Measurements from ENCODE around the gene MDC1.

The MDC1 gene

GRCh38 chr6:30741063-30741779, 24.1 kb upstream of the MDC1 start:
- peak overlapping the region; percentile 86 for H3K27ac ChIP-seq
- 0 out of 2 replicates have a peak, but pooled peaks have one; percentile 2 for TF ChIP-seq CTCF (IDR thresholded peaks at IDR 0.05; ENCODE audit: low read depth, low read length)
- H3K4me3 ChIP-seq (ENCODE audit: low read depth, low read length): peak overlapping the region; percentile 76
- no peak for DNase-seq
- H3K9me3 ChIP-seq (ENCODE audit: severe bottlenecking): peaks cover 11% of the 10 kb centered on the region
- H3K27me3 ChIP-seq (ENCODE audit: insufficient read depth, low read depth, severe bottlenecking): no peaks in the 10 kb centered on the region
- H3K36me3 ChIP-seq: peaks cover 53% of the 10 kb centered on the region

GRCh38 chr6:30740540-30740870, 23.4 kb upstream of the MDC1 start:
- no peak for TF ChIP-seq CTCF (IDR thresholded peaks at IDR 0.05; ENCODE audit: low read depth, low read length)
- Histone ChIP-seq H3K9me3 (ENCODE audit: severe bottlenecking) (peaks cover 11% of the 10 kb centered on the region), H3K27ac (no peak overlapping the region; the same call in 1 of the 2 replicates), H3K36me3 (peaks cover 60% of the 10 kb centered on the region), H3K27me3 (ENCODE audit: insufficient read depth, low read depth, severe bottlenecking) (no peaks in the 10 kb centered on the region), H3K4me3 (ENCODE audit: low read depth, low read length) (no peak overlapping the region)
- DNase-seq: no peak

- Histone ChIP-seq H3K9me3 (ENCODE audit: severe bottlenecking) (peaks cover 4% of the 10 kb centered on the region), H3K36me3 (peaks cover 78% of the 10 kb centered on the region), H3K27me3 (ENCODE audit: insufficient read depth, low read depth, severe bottlenecking) (no peaks in the 10 kb centered on the region), H3K4me3 (ENCODE audit: low read depth, low read length) (no peak overlapping the region), H3K27ac (peak overlapping the region; percentile 26)
- no peak for DNase-seq
- no peak for TF ChIP-seq CTCF (IDR thresholded peaks at IDR 0.05; ENCODE audit: low read depth, low read length)
Observed at GRCh38 chr6:30738532-30738931, 21.5 kb upstream of the MDC1 start.

DNA sequence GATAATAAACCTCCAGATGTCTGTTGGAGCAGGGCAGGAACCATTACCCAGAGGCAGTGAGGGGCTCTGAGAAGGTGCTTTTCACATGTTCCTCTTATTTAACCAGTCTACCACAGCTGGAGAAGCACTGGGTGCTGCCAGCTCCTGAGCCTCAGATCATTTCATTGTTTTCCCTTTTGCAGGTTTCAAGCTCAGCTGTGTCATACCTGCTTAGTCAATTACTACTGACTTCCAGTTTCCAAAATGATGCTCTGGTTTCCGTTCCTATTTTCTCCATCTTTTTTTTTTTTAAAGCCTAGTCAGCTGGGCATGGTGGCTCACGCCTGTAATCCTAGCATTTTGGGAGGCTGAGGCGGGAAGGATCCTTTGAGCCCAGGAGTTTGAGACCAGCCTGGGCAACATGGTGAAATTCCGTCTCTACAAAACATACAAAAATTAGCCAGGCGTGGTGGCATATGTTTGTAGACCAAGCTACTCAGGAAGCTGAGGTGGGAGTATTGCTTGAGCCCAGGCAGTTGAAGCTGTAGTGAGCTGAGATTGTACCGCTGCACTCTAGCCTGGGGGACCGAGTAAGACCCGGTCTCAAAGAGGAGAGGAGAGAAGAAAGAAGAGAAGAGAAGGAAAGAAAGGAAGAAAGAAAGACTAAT, 18.7 kb upstream of the MDC1 start:
- no peak for TF ChIP-seq CTCF (IDR thresholded peaks at IDR 0.05; ENCODE audit: low read depth, low read length)
- H3K27ac ChIP-seq: no peak overlapping the region
- no peak for DNase-seq
- no peak overlapping the region for H3K4me3 ChIP-seq (ENCODE audit: low read depth, low read length)
- peaks cover 93% of the 10 kb centered on the region for H3K36me3 ChIP-seq
- H3K27me3 ChIP-seq (ENCODE audit: insufficient read depth, low read depth, severe bottlenecking): no peaks in the 10 kb centered on the region
- no peaks in the 10 kb centered on the region for H3K9me3 ChIP-seq (ENCODE audit: severe bottlenecking)

GRCh38 chr6:30732237-30732943, 15.3 kb upstream of the MDC1 start:
- H3K4me3 ChIP-seq (ENCODE audit: low read depth, low read length): no peak overlapping the region
- no peaks in the 10 kb centered on the region for H3K27me3 ChIP-seq (ENCODE audit: insufficient read depth, low read depth, severe bottlenecking)
- H3K9me3 ChIP-seq (ENCODE audit: severe bottlenecking): no peaks in the 10 kb centered on the region
- DNase-seq: no peak
- peaks cover 92% of the 10 kb centered on the region for H3K36me3 ChIP-seq
- TF ChIP-seq CTCF (IDR thresholded peaks at IDR 0.05; ENCODE audit: low read depth, low read length): no peak
- H3K27ac ChIP-seq: peak overlapping the region; percentile 84
